Activated B cell treated with CpG ODN at 0.5 μM for 24 hours (primary cell): ENCODE measurements around the gene ADSS2. TPM values are rescaled to one million over a fixed set of nuclear protein-coding genes. Genes with fewer than 3 reads are reported as not detected.

Experiments used
- ATAC-seq: fragments of 200-7000 bp; cut with Tn5 transposase; one replicate; pipeline ENCODE4 v1.10.0; 2021; ENCODE audit warnings: low read depth, mild to moderate bottlenecking, moderate library complexity
- CTCF ChIA-PET: fragments of 350-600 bp; sonication (Branson Sonifier 250); formaldehyde crosslinking; loops from one replicate; lab custom pipeline; 2021; ENCODE audit warnings: antibody characterized with exemption; lab: Charles Lee
- POLR2A ChIA-PET: fragments of 350-600 bp; sonication (Branson Sonifier 250); formaldehyde crosslinking; loops from one replicate; lab custom pipeline; 2021; ENCODE audit warnings: antibody characterized with exemption; lab: Charles Lee
- DNase-seq: peaks from one replicate; pipeline ENCODE4 v3.0.0; 2022
- H3K27ac Mint-ChIP-seq: one replicate; pipeline ENCODE4 v1.8.0; 2020; ENCODE audit warnings: mixed read lengths
- H3K27me3 Mint-ChIP-seq: one replicate; pipeline ENCODE4 v1.8.0; 2021; ENCODE audit warnings: mixed read lengths
- H3K36me3 Mint-ChIP-seq: one replicate; pipeline ENCODE4 v1.8.0; 2021; ENCODE audit warnings: low read depth, mixed read lengths
- H3K4me1 Mint-ChIP-seq: one replicate; pipeline ENCODE4 v1.8.0; 2021; ENCODE audit warnings: mixed read lengths
- H3K4me3 Mint-ChIP-seq: one replicate; pipeline ENCODE4 v1.8.0; 2020; ENCODE audit warnings: mild to moderate bottlenecking, mixed read lengths
- H3K9me3 Mint-ChIP-seq: one replicate; pipeline ENCODE4 v1.8.0; 2020; ENCODE audit warnings: mixed read lengths
- CTCF ChIP-seq: fragments of 200-600 bp; IDR thresholded peaks from one replicate; pipeline ENCODE4 v1.8.0; 2022; ENCODE audit warnings: antibody characterized with exemption, mild to moderate bottlenecking
- intact Hi-C: fragments of 100-400 bp; cut with micrococcal nuclease; formaldehyde crosslinking; loops from one replicate; pipeline ENCODE4 v1.15.1; 2024
- total RNA-seq: library from RNA; stranded (reverse); gene quantifications from 2 replicates; pipeline ENCODE4 v1.2.3, GENCODE V29; 2022

The ADSS2 gene
- total RNA-seq, 1 donor from 2014 or later = 42.2 TPM

DNA sequence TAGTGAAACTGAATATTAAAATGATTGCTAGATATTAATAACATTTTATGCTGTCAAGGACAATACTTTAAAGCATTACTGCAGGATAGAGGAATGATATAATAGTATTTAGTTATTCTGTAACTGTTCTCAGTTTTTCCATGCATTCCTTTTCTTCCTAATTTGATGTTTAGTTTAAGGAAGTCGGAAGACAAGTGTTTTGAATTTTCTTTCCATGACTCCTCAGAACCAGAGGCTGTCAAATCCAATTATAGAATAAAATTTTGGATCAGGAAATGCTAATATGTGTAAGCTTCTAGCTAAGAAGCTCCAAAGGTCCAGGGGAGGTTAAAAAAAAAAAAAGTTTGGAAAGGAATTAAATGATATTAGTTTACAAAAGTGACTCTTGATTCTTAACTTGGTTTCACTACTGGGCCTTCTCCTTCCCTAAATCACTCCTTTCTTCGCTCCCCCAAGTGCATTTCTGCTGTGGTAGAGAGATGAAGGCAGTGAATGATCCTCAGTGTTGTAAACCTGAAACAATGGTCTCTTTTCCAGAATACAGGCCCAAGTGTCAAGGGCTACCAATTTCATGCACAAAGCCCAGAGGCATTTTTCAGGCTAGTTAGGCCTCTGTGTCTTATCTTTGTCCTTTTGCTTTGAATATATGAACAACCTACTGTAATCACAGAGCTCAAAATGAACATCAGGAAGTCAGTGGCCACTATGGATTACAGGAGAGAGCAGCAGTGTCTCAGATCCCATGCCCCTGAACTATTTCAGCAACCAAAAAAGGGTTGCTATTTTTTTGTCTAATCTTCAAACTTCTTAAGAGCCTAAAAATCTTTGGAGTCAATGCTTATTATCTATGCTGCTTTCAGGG lies 6.2 kb downstream of the ADSS2 start:
- Mint-ChIP-seq H3K4me1 (peaks cover 51% of the 10 kb centered on the region), H3K4me3 (no peak overlapping the region), H3K27ac (peak overlapping the region; percentile 25), H3K9me3 (no peaks in the 10 kb centered on the region), H3K36me3 (peaks cover 42% of the 10 kb centered on the region), H3K27me3 (no peaks in the 10 kb centered on the region)
- ChIA-PET POLR2A (interaction anchor here (0.6 to 0.8 kb wide), 2 partner anchors 17 to 389 kb away, joined by 3 read pairs; no protein-coding TSS in a partner anchor), CTCF (no interaction called here)
- ATAC-seq (no peak), DNase-seq (no peak)
- TF ChIP-seq CTCF = no peak
- intact Hi-C loops = no loop called here

DNA sequence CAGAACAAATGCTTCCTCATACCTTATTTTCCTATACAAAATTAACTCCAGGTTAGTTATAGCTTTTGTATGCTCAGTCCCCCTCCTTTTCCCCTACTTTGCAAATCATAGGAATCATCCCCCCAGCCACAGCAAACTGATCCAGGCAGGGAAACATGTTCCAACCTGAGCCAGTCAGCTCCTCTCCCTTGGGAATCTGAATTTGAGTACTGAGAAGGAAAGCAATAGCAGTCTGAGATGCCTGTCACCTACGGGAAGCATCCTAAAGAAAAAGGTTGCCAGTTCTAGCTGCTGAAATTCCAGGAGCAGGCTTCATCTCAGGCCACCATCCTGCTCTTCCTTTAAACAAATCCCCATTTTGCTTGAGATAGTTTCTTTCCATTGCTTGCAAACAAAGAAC lies 6.9 kb downstream of the ADSS2 start:
- Mint-ChIP-seq H3K36me3 (peaks cover 38% of the 10 kb centered on the region), H3K27me3 (no peaks in the 10 kb centered on the region), H3K9me3 (no peaks in the 10 kb centered on the region), H3K4me1 (peaks cover 44% of the 10 kb centered on the region), H3K4me3 (no peak overlapping the region), H3K27ac (no peak overlapping the region)
- ChIA-PET POLR2A (interaction anchor here (0.6 kb wide), 2 partner anchors 12 to 390 kb away, joined by 3 to 6 read pairs; no protein-coding TSS in a partner anchor), CTCF (no interaction called here)
- intact Hi-C loops = no loop called here
- ATAC-seq = no peak
- no peak for TF ChIP-seq CTCF
- DNase-seq = no peak

GRCh38 chr1:244442850-244443249 lies 8.9 kb downstream of the ADSS2 start:
- Mint-ChIP-seq H3K9me3 (no peaks in the 10 kb centered on the region), H3K27me3 (no peaks in the 10 kb centered on the region), H3K4me3 (no peak overlapping the region), H3K36me3 (peaks cover 27% of the 10 kb centered on the region), H3K27ac (no peak overlapping the region), H3K4me1 (peaks cover 43% of the 10 kb centered on the region)
- POLR2A ChIA-PET = interaction anchor here (0.8 kb wide), 1 partner anchor 8 kb away, joined by 3 read pairs; the partner anchor contains the start of gene ADSS2
- DNase-seq (no peak), ATAC-seq (no peak)
- no peak for TF ChIP-seq CTCF
- CTCF ChIA-PET = no interaction called here
- intact Hi-C loops = no loop called here

- H3K36me3 Mint-ChIP-seq = peaks cover 32% of the 10 kb centered on the region
- ATAC-seq (no peak), DNase-seq (no peak)
- ChIA-PET CTCF (no interaction called here), POLR2A (no interaction called here)
- H3K27me3 Mint-ChIP-seq = no peaks in the 10 kb centered on the region
- peaks cover 18% of the 10 kb centered on the region for H3K4me1 Mint-ChIP-seq
- no peak overlapping the region for H3K4me3 Mint-ChIP-seq
- H3K27ac Mint-ChIP-seq = no peak overlapping the region
- no peak for TF ChIP-seq CTCF
- H3K9me3 Mint-ChIP-seq = no peaks in the 10 kb centered on the region
- intact Hi-C loops = no loop called here
Measured at GRCh38 chr1:244439391-244440032, 12.2 kb downstream of the ADSS2 start.

- intact Hi-C loops = no loop called here
- H3K27ac Mint-ChIP-seq = no peak overlapping the region
- H3K27me3 Mint-ChIP-seq = no peaks in the 10 kb centered on the region
Measured at GRCh38 chr1:244437086-244437468, 14.6 kb downstream of the ADSS2 start.

More at GRCh38 chr1:244437086-244437468, 14.6 kb downstream of the ADSS2 start:
- DNase-seq = no peak
- peaks cover 11% of the 10 kb centered on the region for H3K4me1 Mint-ChIP-seq
- CTCF ChIA-PET = no interaction called here
- TF ChIP-seq CTCF = no peak
- ATAC-seq = no peak
- no peaks in the 10 kb centered on the region for H3K9me3 Mint-ChIP-seq
- peaks cover 39% of the 10 kb centered on the region for H3K36me3 Mint-ChIP-seq
- H3K4me3 Mint-ChIP-seq = no peak overlapping the region
- POLR2A ChIA-PET = no interaction called here
